Mucosa of descending colon (tissue), 3 donors: ENCODE data around the gene KIF20B. TPM values are rescaled to one million over a fixed set of nuclear protein-coding genes. Genes with fewer than 3 reads are reported as not detected.
A peak's percentile ranks its signal among the peaks of the same experiment; 100 is the strongest.

Experiments
- ATAC-seq: fragments of 200-7000 bp; cut with Tn5 transposase; one replicate; pipeline ENCODE4 v1.9.1; 2020; ENCODE audit warnings: mild to moderate bottlenecking, moderate library complexity
- DNase-seq, 3 donors: peaks; one replicate each; pipeline ENCODE4 v3.0.0-alpha.2; 2020
- H3K36me3 ChIP-seq: fragments of 200-600 bp; one replicate; pipeline ENCODE4 v1.8.0; 2021; ENCODE audit warnings: low read depth, mild to moderate bottlenecking
- H3K4me1 ChIP-seq: fragments of 200-600 bp; one replicate; pipeline ENCODE4 v1.8.0; 2021; ENCODE audit warnings: low read depth, mild to moderate bottlenecking
- H3K4me3 ChIP-seq: fragments of 200-600 bp; one replicate; pipeline ENCODE4 v1.8.0; 2021; ENCODE audit warnings: mild to moderate bottlenecking
- H3K9me3 ChIP-seq: fragments of 200-600 bp; one replicate; pipeline ENCODE4 v1.8.0; 2021; ENCODE audit warnings: mild to moderate bottlenecking
- CTCF ChIP-seq: fragments of 200-600 bp; IDR thresholded peaks from one replicate; pipeline ENCODE4 v1.8.0; 2022; ENCODE audit warnings: antibody characterized with exemption, mild to moderate bottlenecking
- intact Hi-C, 2 donors: fragments of 100-400 bp; cut with DNase I in 1 of 2; cut with micrococcal nuclease in 1 of 2; formaldehyde crosslinking; loops; one replicate each; pipeline versions ENCODE4 v1.11.0 to v1.11.1; 2022; cut with DNase I, micrococcal nuclease
- total RNA-seq, 3 donors: library from RNA; stranded (reverse); fragmentation: NEBNext Ultra II Directional in 2 of 3; extraction: Animal tissue kit (Norgen Biotek cat#: 25700) in 2 of 3; gene quantifications; one replicate each; pipeline versions ENCODE4 v1.2.1 to v1.2.4, GENCODE V29; 2021 to 2023
- donor health status: DM: no; HTN: no; CAD: no; lungs with moderate emphysema.
- donor health status: DM: no; HTN: no; CAD: no.
- donor health status: DM: no; HTN: yes; CAD: no.

The KIF20B gene
- total RNA-seq, 3 donors from 2014 or later, result 6.0 to 16.8 (median 7.5) TPM

- Histone ChIP-seq H3K4me3 (no peak overlapping the region), H3K4me1 (peaks cover 5% of the 10 kb centered on the region), H3K36me3 (no peaks in the 10 kb centered on the region), H3K9me3 (no peaks in the 10 kb centered on the region)
- intact Hi-C loops, result no loop called here
- no peak for DNase-seq
- no peak for ATAC-seq
- TF ChIP-seq CTCF, result no peak
Observed at GRCh38 chr10:89697946-89698345, 3.4 kb upstream of the KIF20B start.

GRCh38 chr10:89699581-89700064 is 1.8 kb upstream of the KIF20B start:
- peaks cover 5% of the 10 kb centered on the region for H3K4me1 ChIP-seq
- TF ChIP-seq CTCF, result no peak
- no peak for ATAC-seq
- no peak overlapping the region for H3K4me3 ChIP-seq
- no peaks in the 10 kb centered on the region for H3K9me3 ChIP-seq
- intact Hi-C loops, result no loop called here
- H3K36me3 ChIP-seq, result no peaks in the 10 kb centered on the region
- no peak for DNase-seq

GRCh38 chr10:89700923-89701241 is 508 bp upstream of the KIF20B start:
- DNase-seq (no peak), ATAC-seq (no peak)
- intact Hi-C loops, result no loop called here
- Histone ChIP-seq H3K4me1 (peaks cover 5% of the 10 kb centered on the region), H3K9me3 (no peaks in the 10 kb centered on the region), H3K4me3 (peak overlapping the region; percentile 35), H3K36me3 (no peaks in the 10 kb centered on the region)
- no peak for TF ChIP-seq CTCF

GRCh38 chr10:89702121-89702480 is 711 bp downstream of the KIF20B start:
- Histone ChIP-seq H3K9me3 (no peaks in the 10 kb centered on the region), H3K36me3 (no peaks in the 10 kb centered on the region), H3K4me3 (no peak overlapping the region), H3K4me1 (peaks cover 5% of the 10 kb centered on the region)
- DNase-seq (peak in 1 of 3 donors; percentile 8), ATAC-seq (no peak)
- TF ChIP-seq CTCF, result no peak
- intact Hi-C loops, result no loop called here

GRCh38 chr10:89705466-89705865 is 4.1 kb downstream of the KIF20B start:
- DNase-seq, result no peak
- H3K36me3 ChIP-seq, result no peaks in the 10 kb centered on the region
- H3K4me3 ChIP-seq, result no peak overlapping the region
- intact Hi-C loops, result no loop called here
- H3K4me1 ChIP-seq, result peaks cover 5% of the 10 kb centered on the region
- TF ChIP-seq CTCF, result no peak
- H3K9me3 ChIP-seq, result no peaks in the 10 kb centered on the region
- no peak for ATAC-seq

GRCh38 chr10:89706011-89706410 is 4.6 kb downstream of the KIF20B start:
- no peaks in the 10 kb centered on the region for H3K36me3 ChIP-seq
- H3K4me3 ChIP-seq, result no peak overlapping the region
- no peaks in the 10 kb centered on the region for H3K9me3 ChIP-seq
- intact Hi-C loops, result no loop called here
- TF ChIP-seq CTCF, result no peak
- DNase-seq (no peak), ATAC-seq (no peak)
- H3K4me1 ChIP-seq, result peaks cover 5% of the 10 kb centered on the region
